Activated naive CD4-positive, alpha-beta T cell treated with anti-CD3 and anti-CD28 coated beads, Interleukin-2, amount 10 ng/mL, durations not matched to agents 7 days and 5 days (primary cell): Measurements from ENCODE around the gene DAGLA.

ENCODE experiments used
- CTCF ChIA-PET: fragments of 350-600 bp; sonication (Branson Sonifier 250); formaldehyde crosslinking; loops from one replicate; lab custom pipeline; 2021; ENCODE audit warnings: antibody characterized with exemption; lab: Charles Lee
- DNase-seq: peaks from one replicate; pipeline ENCODE4 v3.0.0-alpha.2; 2020
- H3K27ac Mint-ChIP-seq: one replicate; pipeline ENCODE4 v1.8.0; 2021; ENCODE audit warnings: mild to moderate bottlenecking, moderate library complexity, mixed read lengths
- H3K27me3 Mint-ChIP-seq: one replicate; pipeline ENCODE4 v1.8.0; 2021; ENCODE audit warnings: mild to moderate bottlenecking, mixed read lengths
- H3K36me3 Mint-ChIP-seq: one replicate; pipeline ENCODE4 v1.8.0; 2021; ENCODE audit warnings: mixed read lengths
- H3K4me1 Mint-ChIP-seq: one replicate; pipeline ENCODE4 v1.8.0; 2021; ENCODE audit warnings: mixed read lengths
- H3K4me3 Mint-ChIP-seq: one replicate; pipeline ENCODE4 v1.8.0; 2021; ENCODE audit warnings: mild to moderate bottlenecking, moderate library complexity, mixed read lengths
- H3K9me3 Mint-ChIP-seq: one replicate; pipeline ENCODE4 v1.8.0; 2021; ENCODE audit warnings: mixed read lengths

DAGLA gene

DNA sequence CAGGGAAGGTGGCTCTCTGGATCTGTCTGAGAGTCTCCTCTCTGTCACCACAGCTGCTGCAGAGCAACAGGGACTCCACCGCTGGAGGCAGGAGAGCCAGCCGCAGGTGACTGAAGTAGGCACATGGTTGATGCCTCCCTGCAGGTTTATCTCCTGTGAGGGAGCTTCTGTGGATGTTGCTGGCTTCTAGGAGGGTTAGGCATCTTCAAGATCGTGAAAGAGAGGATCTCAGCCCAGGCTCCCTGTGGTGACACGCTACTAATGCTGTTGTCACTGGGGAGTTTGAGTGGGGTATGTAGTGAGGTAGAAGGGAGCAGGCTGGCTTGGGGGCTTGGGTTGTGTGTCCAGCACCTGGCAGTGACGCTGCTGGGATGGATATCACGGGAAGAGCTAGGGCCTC, 34.1 kb downstream of the DAGLA start:
- H3K27me3 Mint-ChIP-seq, result peaks cover 24% of the 10 kb centered on the region
- no peak overlapping the region for H3K4me3 Mint-ChIP-seq
- no peaks in the 10 kb centered on the region for H3K4me1 Mint-ChIP-seq
- H3K36me3 Mint-ChIP-seq, result no peaks in the 10 kb centered on the region
- no peaks in the 10 kb centered on the region for H3K9me3 Mint-ChIP-seq
- DNase-seq, result no peak
- H3K27ac Mint-ChIP-seq, result no peak overlapping the region
- CTCF ChIA-PET, result interaction anchor here (0.6 to 1.9 kb wide), 2 partner anchors 10 to 19 kb away, joined by 3 to 5 read pairs; no protein-coding TSS in a partner anchor

DNA sequence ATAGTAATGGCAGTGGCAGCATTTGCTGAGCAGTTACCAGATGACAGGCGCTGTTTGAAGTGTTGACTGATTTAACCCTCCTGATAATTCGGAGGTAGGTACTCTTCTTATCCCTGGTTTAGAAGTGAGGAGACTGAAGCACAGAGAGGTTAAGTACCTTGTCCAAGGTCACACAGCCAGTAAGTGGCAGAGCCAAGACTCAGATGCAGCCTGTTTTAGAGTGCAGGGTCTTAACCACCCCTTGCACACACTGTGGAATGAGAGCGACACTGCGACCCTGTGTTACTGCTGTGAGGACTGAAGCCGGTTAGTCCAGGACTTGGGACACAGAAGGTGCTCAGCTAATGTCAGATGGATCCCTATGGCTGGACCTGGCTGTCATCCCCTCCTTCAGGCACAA, 34.7 kb downstream of the DAGLA start:
- Mint-ChIP-seq H3K36me3 (no peaks in the 10 kb centered on the region), H3K4me3 (no peak overlapping the region), H3K9me3 (no peaks in the 10 kb centered on the region), H3K4me1 (no peaks in the 10 kb centered on the region), H3K27ac (no peak overlapping the region), H3K27me3 (peaks cover 24% of the 10 kb centered on the region)
- DNase-seq, result no peak
- CTCF ChIA-PET, result interaction anchor here (0.6 to 1.4 kb wide), 2 partner anchors 11 to 14 kb away, joined by 3 to 5 read pairs; no protein-coding TSS in a partner anchor

DNA sequence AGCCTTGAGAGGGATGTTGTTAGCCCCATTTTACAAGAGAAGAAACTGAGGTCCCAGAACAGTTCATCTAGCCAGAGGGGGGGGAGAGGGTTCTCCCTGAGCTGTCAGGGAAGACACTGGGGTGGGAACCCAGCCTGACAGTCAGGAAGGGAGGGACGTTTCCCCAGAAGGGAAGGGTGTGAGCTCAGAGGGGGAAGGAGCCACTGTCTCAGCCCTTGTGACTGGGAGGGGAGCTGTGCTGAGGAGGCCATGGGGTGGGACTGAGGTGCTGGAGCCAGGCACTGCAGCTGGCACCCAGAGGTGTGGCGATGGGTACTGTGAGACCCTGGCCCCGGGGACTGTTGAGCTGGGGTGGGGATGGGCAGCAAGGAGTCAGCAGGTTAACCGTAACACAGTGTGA, 35.7 kb downstream of the DAGLA start:
- no peak overlapping the region for H3K27ac Mint-ChIP-seq
- no peaks in the 10 kb centered on the region for H3K4me1 Mint-ChIP-seq
- CTCF ChIA-PET, result interaction anchor here (1.4 kb wide), 1 partner anchor 13 kb away, joined by 5 read pairs; no protein-coding TSS in a partner anchor
- H3K27me3 Mint-ChIP-seq, result peaks cover 24% of the 10 kb centered on the region
- no peak overlapping the region for H3K4me3 Mint-ChIP-seq
- H3K36me3 Mint-ChIP-seq, result no peaks in the 10 kb centered on the region
- DNase-seq, result no peak
- H3K9me3 Mint-ChIP-seq, result no peaks in the 10 kb centered on the region

DNA sequence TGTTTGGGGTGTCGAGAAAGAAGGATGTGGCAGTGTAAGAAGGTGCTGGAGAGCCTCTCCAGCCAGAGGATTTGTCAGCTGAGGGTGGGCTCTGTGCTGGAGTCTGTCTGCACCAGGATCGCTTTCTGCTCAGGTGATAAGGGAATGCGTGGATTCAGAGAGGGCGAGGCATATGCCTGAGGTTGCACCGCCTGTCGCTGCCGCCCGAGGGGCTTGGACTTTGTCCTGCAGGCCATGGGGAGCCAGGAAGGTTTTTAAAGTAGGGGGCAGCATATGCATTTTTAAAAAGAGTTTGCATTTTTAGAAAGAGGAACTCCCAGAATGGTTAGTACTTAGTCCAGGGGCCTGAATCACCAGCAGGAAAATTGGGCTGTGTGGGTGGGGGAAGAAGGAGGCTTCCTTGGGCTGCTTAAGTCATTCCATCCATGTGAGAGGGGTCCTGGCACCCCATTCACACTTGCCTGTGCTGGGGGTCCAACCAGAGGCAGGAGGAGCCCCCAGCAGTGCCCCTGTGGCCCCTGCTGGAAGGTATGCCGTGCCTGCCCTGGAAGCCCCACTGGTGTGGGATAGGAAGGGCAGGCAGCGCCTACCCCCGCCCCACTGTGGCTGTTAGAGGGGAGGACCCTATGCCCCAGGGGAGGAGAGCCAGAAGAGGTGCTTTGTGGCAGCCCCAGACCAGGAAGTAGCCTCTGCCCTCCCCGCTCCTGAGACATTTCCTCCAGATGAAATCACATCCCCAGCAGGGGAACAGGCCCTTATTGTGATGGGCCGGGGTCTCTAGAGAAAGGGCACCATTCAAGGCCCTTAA, 36.5 kb downstream of the DAGLA start:
- no peak overlapping the region for H3K27ac Mint-ChIP-seq
- DNase-seq, result no peak
- H3K9me3 Mint-ChIP-seq, result no peaks in the 10 kb centered on the region
- H3K4me1 Mint-ChIP-seq, result no peaks in the 10 kb centered on the region
- peaks cover 24% of the 10 kb centered on the region for H3K27me3 Mint-ChIP-seq
- H3K4me3 Mint-ChIP-seq, result no peak overlapping the region
- CTCF ChIA-PET, result no interaction called here
- no peaks in the 10 kb centered on the region for H3K36me3 Mint-ChIP-seq

DNA sequence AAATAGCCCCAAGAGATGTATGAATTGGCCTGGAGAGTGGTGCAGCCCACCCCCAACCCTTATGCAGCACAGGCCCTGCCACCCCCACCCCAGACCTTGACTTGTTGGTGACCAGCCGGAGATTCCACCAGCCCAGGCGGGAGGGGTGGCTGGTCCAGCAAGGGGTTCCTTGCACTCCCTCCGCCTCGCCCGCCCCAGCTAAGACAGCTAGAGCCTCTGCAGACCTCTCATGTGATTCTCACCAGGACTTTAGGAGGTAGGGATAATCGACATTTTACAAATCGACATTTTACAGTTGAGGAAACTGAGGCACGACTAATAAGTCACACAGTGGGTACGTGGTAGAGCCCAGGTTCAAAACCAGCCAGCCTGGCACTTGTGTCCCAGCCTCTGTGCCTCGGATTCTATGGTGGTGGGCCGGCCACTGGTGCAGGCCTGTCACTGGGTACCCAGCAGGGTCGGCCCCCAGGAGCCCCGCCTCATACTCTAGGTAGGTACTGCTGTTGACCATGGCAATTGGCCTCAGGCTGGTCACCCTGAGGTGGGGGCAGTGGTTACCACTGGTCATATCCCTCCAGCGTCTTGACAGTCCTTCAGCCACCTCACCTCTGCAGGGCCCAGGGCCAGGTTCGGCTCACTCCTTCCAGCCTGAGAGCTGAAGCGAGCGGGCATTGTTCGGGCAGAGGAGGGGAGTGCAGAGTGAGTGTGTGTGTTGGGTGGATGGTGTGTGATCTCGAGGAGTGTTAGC, 37.3 kb downstream of the DAGLA start:
- Mint-ChIP-seq H3K36me3 (no peaks in the 10 kb centered on the region), H3K4me1 (no peaks in the 10 kb centered on the region), H3K4me3 (no peak overlapping the region), H3K27me3 (peaks cover 24% of the 10 kb centered on the region), H3K27ac (no peak overlapping the region), H3K9me3 (no peaks in the 10 kb centered on the region)
- no peak for DNase-seq
- CTCF ChIA-PET, result no interaction called here

DNA sequence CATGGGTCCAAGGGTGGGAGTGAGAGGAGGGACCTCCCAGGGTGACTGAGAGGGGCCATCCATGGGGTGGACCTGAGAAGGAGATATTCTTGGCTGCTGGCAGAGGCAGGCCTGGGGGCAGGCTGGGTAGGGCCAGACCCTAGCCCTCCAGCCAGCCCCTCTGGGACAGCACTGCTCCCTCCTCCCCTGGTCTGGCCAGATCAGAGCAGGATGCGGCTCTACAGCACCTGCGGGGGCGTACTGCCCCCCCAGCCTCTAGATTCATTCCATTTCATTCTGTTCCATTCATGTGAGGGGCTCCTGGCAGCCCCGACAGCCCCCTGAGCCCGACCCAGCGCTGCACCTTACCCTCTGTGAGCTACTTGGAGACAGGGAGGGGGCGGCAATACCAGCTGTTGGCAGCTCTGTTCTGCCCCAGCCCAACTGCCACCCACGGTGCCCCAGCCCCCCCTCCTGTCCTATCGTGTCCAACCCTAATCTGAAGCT, 37.9 kb downstream of the DAGLA start:
- no peak overlapping the region for H3K4me3 Mint-ChIP-seq
- CTCF ChIA-PET, result no interaction called here
- H3K9me3 Mint-ChIP-seq, result no peaks in the 10 kb centered on the region
- H3K4me1 Mint-ChIP-seq, result no peaks in the 10 kb centered on the region
- H3K36me3 Mint-ChIP-seq, result no peaks in the 10 kb centered on the region
- no peak overlapping the region for H3K27ac Mint-ChIP-seq
- DNase-seq, result no peak
- peaks cover 24% of the 10 kb centered on the region for H3K27me3 Mint-ChIP-seq

DNA sequence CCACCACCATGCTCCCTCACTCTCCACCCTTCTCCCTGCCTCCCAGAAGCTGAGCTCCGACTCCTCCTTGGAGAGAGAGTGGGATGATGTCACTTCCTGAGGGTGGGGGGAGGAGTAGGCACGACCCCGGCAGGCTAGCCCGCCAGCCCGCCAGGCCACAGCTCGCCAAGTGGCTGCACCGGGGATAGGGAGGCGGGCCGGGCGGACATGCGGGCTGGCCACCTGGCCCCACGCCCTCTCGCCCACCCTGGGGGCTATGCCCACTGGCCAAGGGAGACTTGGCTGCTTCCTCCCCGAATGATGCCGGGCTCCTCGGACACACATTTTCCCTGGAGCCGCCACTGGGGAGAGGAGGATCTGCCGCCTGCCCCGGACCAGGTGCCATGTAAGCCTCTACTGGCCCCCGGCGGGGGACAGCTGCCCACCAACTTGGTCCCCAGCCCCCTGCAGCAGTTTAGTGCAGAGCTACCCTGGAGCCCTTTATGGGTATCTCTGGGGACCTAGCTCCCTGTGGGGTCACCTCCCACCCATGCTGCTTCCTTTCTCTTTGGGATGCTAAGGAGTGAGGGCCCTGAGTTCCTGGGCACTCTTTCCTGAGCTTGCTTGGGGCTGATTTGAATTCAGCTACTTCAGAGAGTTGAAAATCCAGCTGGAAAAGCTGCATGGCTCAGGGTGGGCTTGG, 38.6 kb downstream of the DAGLA start:
- Mint-ChIP-seq H3K27ac (no peak overlapping the region), H3K4me3 (no peak overlapping the region), H3K9me3 (no peaks in the 10 kb centered on the region), H3K4me1 (no peaks in the 10 kb centered on the region), H3K36me3 (no peaks in the 10 kb centered on the region), H3K27me3 (peaks cover 24% of the 10 kb centered on the region)
- DNase-seq, result no peak
- CTCF ChIA-PET, result interaction anchor here (0.9 kb wide), 1 partner anchor 34 kb away, joined by 3 read pairs; no protein-coding TSS in a partner anchor

DNA sequence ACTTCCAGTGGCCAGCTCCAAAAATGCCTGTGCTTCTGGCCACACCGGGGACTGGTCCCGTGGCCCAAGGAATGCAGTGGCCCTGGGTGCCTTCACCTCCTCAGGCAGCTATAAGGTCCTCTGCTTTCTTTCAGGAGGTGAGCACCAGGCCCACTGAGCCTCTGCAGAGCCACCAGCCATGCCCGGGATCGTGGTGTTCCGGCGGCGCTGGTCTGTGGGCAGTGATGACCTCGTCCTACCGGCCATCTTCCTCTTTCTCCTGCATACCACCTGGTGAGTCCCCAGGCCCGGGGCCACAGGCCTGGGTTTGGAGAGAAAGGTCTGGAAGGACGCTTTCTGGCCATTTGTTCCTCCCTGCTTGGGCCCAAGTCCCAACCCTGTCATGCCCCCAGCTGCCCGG, 39.8 kb downstream of the DAGLA start:
- no peak overlapping the region for H3K4me3 Mint-ChIP-seq
- no peaks in the 10 kb centered on the region for H3K4me1 Mint-ChIP-seq
- no peak overlapping the region for H3K27ac Mint-ChIP-seq
- H3K9me3 Mint-ChIP-seq, result no peaks in the 10 kb centered on the region
- H3K36me3 Mint-ChIP-seq, result no peaks in the 10 kb centered on the region
- peaks cover 17% of the 10 kb centered on the region for H3K27me3 Mint-ChIP-seq
- CTCF ChIA-PET, result no interaction called here
- no peak for DNase-seq

DNA sequence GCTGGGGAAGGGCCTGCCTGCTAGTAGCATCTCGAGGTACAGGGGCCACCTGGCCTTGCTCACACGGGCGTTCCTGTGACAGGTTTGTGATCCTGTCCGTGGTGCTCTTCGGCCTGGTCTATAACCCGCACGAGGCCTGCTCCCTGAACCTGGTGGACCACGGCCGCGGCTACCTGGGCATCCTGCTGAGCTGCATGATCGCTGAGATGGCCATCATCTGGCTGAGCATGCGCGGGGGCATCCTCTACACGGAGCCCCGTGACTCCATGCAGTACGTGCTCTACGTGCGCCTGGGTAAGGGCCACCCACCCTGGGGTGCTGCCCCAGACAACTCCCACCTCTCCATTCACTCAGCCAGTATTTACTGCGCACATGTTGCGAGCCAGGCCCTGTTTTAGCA, 40.4 kb downstream of the DAGLA start:
- DNase-seq, result no peak
- no peak overlapping the region for H3K4me3 Mint-ChIP-seq
- no peaks in the 10 kb centered on the region for H3K4me1 Mint-ChIP-seq
- no peaks in the 10 kb centered on the region for H3K9me3 Mint-ChIP-seq
- H3K36me3 Mint-ChIP-seq, result no peaks in the 10 kb centered on the region
- H3K27me3 Mint-ChIP-seq, result peaks cover 11% of the 10 kb centered on the region
- CTCF ChIA-PET, result interaction anchor here (1.8 kb wide), 1 partner anchor 13 kb away, joined by 8 read pairs; no protein-coding TSS in a partner anchor
- H3K27ac Mint-ChIP-seq, result no peak overlapping the region

DNA sequence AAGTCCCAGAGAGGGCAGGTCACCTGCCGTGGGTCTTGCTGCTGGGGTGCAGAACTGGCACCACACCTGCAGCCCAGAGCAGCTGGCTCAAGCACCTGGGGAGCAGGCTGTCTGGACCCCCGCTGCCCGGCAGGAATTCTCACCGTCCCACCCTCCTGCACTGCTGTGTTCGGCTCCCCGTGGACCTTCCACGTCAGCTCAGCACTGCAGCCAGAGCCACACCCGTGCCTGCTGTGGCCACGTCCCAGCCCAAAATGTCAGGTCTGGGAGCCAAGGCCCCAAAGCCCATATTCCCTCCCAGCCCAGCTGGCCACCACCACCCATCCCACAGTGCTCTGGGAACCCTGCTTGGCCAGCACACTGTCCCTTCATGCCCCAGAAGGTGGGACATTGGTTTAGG, 44.2 kb downstream of the DAGLA start:
- Mint-ChIP-seq H3K27me3 (peaks cover 9% of the 10 kb centered on the region), H3K27ac (no peak overlapping the region), H3K36me3 (no peaks in the 10 kb centered on the region), H3K4me1 (no peaks in the 10 kb centered on the region), H3K4me3 (no peak overlapping the region), H3K9me3 (no peaks in the 10 kb centered on the region)
- CTCF ChIA-PET, result interaction anchor here (1.2 kb wide), 1 partner anchor 9 kb away, joined by 5 read pairs; no protein-coding TSS in a partner anchor
- no peak for DNase-seq

DNA sequence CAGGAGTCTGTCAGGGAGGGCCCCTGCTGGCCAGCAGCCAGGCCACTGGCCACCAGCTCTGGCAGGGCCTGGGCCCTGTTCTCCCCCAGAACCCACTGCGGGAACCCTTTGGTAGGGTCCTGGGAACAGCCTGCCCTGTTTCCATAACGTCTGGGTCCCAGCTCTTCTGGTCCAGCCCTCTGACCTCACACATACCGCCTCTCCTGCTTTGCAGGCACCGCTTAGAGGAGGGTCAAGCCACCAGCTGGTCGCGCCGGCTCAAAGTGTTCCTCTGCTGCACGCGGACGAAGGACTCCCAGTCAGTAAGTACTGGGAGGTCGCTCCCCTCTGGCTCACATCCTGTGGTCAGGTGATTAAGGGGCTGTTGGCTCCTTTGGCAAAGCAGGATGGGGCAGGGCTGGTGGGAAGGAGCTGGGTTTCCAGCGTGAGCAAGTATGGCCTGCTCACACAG, 45.6 kb downstream of the DAGLA start:
- CTCF ChIA-PET, result interaction anchor here (1.8 kb wide), 1 partner anchor 45 kb away, joined by 3 read pairs; no protein-coding TSS in a partner anchor
- no peak overlapping the region for H3K4me3 Mint-ChIP-seq
- no peaks in the 10 kb centered on the region for H3K36me3 Mint-ChIP-seq
- H3K27me3 Mint-ChIP-seq, result peaks cover 9% of the 10 kb centered on the region
- no peaks in the 10 kb centered on the region for H3K4me1 Mint-ChIP-seq
- H3K27ac Mint-ChIP-seq, result no peak overlapping the region
- H3K9me3 Mint-ChIP-seq, result no peaks in the 10 kb centered on the region
- no peak for DNase-seq

DNA sequence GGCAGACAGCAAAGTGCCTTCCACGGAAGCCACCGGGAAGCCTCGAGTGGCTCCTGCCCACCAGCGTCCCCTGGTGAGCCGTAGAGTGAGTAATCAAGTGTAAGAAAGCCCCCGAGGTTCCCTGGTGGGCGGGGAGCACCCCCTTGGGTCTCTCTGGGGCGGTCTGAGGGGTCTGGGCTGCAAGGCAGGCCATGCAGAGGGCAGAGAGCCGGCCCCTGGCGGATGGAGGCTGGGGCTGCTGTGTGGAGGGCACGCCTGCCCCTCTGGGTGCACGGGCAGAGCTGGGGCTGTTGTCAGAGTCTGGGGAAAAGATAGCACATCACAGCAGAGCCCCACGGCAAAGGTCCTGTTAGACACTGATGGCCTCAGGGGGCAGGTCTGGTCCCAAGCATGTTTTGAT, 46.6 kb downstream of the DAGLA start:
- no peak for DNase-seq
- no peaks in the 10 kb centered on the region for H3K4me1 Mint-ChIP-seq
- no peaks in the 10 kb centered on the region for H3K9me3 Mint-ChIP-seq
- CTCF ChIA-PET, result interaction anchor here (1.8 kb wide), 1 partner anchor 46 kb away, joined by 3 read pairs; no protein-coding TSS in a partner anchor
- peaks cover 12% of the 10 kb centered on the region for H3K27me3 Mint-ChIP-seq
- H3K27ac Mint-ChIP-seq, result no peak overlapping the region
- H3K36me3 Mint-ChIP-seq, result no peaks in the 10 kb centered on the region
- no peak overlapping the region for H3K4me3 Mint-ChIP-seq

DNA sequence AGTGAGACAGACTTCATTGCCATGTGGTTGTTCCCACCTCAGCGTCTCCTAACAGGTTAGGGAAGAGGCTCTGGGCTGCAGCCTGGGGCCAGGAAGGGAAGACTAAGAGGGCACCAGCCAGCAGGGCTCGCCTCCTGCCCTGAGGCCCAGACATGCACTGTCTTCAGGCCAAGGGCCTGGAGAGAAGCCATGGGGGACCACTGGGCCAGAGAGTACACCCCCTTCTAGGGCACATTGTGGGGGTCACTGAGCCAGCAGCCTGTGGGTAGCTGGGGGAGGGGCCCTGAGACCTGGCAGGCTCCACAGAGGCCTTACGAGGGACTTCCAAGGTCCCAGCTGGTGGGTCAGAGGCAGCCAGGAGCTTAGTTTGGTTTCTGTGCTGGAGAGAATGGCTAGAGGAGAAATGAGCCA, 47.2 kb downstream of the DAGLA start:
- Mint-ChIP-seq H3K36me3 (no peaks in the 10 kb centered on the region), H3K27ac (no peak overlapping the region), H3K4me3 (no peak overlapping the region), H3K27me3 (peaks cover 13% of the 10 kb centered on the region), H3K4me1 (no peaks in the 10 kb centered on the region), H3K9me3 (no peaks in the 10 kb centered on the region)
- CTCF ChIA-PET, result interaction anchor here (1.0 to 1.8 kb wide), 2 partner anchors 29 to 46 kb away, joined by 3 to 4 read pairs; no protein-coding TSS in a partner anchor
- DNase-seq, result no peak
